Measurements from ENCODE around the gene PDGFD.

Gene PDGFD

GRCh38 chr11:104092744-104093143, 71.2 kb downstream of the PDGFD start:
- DNase-seq = no peak

GRCh38 chr11:104091281-104092096, 72.5 kb downstream of the PDGFD start:
- no peak for DNase-seq

- no peak for DNase-seq
These were observed 73.2 kb downstream of the PDGFD start for GRCh38 chr11:104090767-104091166.

DNA sequence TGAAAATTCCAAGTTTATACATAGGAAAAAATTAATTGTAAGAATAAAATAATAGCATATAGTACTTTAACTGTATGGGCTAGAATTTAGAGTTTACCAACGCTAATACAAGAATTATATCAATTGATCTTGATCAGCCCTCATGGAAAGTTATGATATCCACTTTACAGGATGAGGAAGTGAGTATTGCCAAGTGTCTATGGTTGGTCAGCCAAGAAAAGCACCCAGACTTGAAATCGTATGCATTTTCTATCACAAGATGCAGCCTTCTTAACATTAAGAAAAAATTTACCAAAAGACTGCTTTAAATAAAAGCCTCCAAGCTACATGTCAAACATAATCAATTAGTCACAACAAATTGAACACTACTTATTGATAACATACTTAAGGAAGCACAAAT, 74.5 kb downstream of the PDGFD start:
- no peak for DNase-seq

DNA sequence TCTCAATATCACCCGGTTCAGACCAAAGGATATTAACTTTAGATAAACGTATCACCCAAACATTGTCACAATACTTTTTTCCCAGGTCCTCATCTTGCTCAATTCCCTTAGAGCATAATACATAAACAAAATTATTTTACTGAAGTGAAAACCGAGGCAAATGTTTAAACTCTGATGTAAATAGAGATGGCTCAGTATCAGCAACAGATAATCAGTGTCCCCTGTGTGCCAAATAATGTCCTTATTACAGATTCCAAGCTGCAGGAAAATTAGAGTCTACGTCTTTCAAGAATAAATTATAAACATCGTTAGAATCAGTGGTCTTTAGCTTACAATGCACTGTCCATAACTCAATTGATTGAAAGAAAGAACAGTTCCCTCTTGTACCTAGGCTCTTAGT, 77.3 kb downstream of the PDGFD start:
- DNase-seq = no peak

DNA sequence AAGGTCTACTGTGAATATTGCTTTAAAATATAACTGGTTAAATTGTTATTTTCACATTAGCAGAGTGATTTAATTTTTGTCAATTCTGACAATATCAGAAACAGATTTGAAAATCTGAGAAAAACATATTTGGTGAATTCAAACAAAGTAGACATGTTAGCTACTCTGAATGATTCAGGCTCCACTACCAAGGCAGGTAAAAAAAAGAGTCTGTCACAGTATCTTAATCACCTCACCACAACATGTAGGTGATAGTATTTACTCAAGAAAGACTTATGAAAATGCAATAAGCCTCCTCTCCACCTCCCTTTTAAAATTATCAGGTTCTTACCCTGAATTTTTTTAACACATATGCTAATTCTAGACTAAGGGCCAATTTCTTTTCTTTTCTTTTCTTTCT, 85.0 kb downstream of the PDGFD start:
- DNase-seq = no peak

DNA sequence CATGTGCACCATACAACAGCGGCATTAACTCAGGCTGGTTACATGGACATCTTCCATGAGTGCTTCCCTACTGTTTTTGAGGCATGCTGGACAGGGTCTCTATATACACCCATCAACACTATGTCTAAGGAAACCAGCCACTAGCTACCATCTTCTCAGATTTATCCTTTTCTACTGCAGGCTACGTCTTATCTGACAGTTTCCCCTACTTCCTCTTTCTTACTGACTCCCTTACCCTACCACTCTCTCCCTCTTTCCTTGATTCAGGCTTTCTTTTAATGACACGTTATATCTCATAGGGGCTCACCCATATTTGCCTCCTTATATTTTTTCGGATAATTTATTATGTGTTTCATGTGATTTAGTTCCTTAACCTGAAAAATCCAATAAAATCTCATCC, 85.7 kb downstream of the PDGFD start:
- no peak for DNase-seq

DNA sequence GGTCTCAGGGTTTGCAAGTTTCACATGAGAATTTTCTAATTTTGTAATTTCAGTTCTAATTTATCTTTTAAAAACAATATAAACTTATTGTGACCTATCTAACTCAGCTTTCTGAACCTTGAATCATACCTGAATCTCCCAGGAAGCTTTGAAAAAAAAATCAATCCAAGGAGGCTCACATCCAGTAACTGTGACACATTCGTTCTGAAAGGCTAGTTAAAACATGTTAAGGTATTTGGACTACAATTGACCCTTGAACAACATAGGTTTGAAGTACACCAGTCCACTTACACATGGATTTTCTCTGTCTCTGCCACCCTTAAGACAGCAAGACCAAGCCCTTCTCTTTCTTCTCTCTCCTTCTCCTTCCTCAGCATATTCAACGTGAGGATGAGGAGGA, 87.5 kb downstream of the PDGFD start:
- no peak for DNase-seq

DNA sequence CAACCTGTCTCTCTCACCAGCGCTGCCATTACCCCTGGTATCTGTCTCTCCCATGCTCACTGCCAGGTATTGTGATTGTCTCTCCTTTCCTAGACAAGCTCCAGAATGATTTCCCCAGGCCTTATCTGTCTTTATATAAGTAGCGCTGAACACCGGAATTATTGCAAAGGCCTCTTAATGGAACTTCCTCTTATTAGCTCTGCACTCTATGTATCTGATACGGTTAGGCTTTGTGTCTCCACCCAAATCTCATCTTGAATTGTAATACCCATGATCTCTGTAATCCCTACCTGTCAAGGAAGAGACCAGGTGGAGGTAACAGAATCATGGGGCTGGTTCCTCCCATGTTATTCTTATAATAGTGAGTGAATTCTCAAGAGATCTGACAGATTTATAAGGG, 88.2 kb downstream of the PDGFD start:
- DNase-seq = no peak

GRCh38 chr11:104075091-104075490, 88.9 kb downstream of the PDGFD start:
- DNase-seq = no peak

DNA sequence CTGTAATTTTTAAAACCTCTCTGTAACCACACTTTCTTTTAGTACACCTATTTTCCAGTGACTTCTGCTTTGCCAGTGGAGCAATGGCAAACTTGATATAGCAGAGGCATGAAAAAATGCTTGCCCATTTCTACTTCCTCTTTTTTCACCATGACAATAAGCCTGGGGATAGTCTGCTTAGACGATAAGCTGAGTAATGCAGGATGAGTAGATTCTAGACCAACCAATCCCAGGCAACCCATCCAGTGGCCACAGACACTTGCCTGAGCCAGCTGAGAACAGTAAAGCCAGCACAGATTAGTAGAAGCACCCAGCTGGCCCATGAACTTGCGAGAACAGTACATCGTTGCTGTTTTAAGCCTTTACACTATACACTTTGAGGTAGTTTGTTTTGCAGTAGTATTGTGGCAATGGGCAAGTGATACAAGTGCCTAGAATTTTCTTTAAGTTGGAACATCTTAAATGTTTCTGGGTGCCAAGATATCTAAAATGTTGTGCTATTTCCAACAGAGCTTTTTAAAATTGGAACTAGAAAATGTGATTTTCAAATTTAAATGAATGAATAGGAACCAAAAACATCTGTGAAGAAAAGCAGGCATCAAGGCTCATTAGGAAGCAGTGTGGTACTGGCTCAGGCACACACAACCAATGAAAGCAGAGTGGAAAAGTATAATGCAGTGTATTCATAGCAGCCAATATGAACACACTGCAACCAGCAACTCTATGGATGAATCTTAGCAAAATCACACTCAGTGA, 89.8 kb downstream of the PDGFD start:
- no peak for DNase-seq

- no peak for DNase-seq
These were observed 96.4 kb downstream of the PDGFD start for GRCh38 chr11:104067534-104067933.

- DNase-seq = no peak
These were observed 99.8 kb downstream of the PDGFD start for GRCh38 chr11:104064034-104064630.

- no peak for DNase-seq
These were observed 102.0 kb downstream of the PDGFD start for GRCh38 chr11:104061853-104062521.

DNA sequence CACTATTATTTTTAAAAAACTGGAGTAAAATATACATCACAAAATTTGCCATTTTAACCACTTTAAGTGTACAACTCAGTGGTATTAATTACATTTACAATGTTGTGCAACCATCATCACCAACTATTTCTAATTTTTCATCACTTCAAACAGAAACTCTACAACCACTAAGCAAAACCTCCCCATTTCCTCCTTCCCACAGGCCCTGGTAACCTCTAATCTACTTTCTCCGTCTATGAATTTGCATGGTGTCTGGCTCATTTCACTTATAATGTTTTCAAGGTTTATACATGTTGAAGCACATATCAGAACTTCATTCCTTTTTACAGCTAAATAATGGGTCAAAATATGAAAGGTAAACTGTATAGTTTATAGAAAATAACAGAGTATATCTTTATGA, 103.1 kb downstream of the PDGFD start:
- DNase-seq = no peak

DNA sequence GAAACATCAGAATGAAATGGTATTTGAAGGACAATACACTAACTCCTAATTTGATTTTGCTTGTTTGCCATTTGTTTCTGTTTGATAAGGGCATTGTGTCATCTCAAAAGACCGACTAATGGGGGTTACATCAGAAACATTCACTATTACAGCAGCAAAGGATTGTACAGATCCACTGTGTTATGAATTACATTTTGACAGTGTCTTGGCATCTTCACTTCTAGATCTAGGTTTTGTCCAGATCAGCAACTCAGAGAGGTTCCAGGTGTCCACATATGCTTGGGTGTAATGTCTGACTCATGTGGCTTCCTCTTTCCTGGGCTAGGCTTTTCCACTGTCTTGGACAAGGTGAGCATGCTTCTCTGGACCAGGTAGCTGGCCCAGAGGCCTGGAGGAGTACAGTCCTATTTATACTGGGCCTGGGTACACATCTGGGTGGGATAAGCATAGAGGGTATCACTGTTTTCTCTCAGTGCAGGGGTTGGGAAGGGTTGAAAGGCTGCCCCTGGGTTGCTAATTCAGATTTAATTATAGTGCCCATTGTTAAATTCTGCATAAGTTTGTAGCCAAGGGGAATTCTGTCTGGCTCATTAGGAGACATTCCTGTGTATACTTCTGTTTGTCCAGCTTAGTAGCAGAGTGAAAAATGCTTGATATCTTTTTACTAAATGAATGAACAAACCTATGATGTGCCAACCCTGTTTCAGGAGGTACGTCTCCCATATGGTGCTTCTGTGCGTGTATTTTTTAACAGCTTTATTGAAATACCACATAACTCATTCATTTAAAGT, 103.7 kb downstream of the PDGFD start:
- no peak for DNase-seq

DNA sequence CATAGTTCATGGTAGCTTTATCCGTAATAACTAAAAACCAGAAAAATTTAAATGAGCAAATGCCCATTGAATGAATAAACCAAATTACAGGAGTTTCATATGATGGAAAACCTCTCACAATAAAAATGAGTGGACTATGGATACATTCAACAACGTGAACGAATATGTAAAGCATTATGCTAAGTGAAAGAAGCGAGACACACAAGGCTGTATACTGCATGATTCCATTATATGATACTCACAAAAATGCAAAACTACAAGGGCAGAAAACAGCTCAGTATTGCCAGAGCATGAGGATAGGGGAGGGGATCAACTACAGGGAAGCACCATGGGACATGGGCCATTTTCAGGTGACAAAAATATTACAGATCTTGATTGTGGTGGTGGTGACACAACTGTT, 105.3 kb downstream of the PDGFD start:
- no peak for DNase-seq

DNA sequence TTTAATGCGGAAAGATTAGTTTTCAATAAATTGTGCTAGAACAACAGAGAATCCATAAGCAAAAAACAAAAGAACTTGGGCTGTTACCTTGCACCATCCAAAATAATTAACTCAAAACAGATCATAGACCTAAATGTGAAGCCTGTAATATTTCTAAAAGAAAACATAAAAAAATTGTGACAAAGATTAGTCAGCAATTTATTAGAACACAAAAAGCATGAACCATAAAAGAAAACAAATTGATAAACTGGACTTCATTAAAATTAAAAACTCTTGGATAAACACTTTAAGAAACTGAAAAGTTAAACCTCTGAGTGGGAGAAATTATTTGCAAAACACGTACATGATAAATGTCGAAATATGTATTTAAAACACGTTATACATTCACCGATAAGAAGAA, 106.0 kb downstream of the PDGFD start:
- no peak for DNase-seq

DNA sequence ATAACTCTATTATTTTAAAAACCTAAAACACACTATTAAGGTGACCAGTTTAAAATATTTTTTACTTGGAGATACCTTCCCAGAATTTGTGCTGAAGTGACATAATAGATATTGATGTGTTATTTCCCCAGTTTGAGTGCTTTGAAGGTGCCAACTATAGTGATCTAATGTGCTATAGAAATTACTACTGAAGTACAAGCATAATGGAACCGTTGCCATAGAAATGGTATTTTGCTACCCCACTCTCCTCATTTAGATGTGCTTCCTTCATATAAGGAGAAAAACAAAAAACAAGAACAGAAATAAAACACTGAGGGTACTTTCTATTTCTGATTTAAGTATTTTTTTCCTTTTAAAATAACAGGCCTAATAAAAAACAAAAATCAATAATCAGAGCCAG, 108.4 kb downstream of the PDGFD start:
- DNase-seq = no peak

DNA sequence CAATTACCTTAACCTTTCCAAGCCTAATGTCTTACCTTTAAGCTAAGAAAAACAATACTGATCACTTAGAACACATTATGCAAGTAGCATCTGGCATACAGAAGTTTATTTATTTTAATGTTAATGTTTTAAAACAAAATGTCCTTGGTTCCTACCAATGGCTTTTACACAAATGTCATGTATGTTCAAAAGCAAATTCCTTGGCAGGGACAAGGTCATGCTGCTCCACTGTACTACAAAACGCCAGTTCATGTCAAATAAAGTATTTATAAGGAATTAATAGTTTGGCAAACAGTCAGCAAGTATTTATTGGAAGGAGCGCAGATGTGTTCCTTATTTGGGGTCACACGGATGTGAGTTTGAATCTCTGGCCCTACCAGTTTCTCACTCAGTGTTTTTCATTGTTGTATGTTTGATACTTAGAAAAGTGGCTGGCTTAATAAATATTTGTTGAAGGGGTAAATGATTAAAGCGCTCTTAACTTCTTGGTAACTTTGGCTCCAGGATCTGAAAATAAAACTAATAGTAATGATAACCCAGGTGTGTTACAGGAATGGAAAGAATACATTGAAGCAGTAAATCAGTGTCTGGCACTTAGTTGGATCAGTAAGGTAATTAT, 108.9 kb downstream of the PDGFD start:
- no peak for DNase-seq

DNA sequence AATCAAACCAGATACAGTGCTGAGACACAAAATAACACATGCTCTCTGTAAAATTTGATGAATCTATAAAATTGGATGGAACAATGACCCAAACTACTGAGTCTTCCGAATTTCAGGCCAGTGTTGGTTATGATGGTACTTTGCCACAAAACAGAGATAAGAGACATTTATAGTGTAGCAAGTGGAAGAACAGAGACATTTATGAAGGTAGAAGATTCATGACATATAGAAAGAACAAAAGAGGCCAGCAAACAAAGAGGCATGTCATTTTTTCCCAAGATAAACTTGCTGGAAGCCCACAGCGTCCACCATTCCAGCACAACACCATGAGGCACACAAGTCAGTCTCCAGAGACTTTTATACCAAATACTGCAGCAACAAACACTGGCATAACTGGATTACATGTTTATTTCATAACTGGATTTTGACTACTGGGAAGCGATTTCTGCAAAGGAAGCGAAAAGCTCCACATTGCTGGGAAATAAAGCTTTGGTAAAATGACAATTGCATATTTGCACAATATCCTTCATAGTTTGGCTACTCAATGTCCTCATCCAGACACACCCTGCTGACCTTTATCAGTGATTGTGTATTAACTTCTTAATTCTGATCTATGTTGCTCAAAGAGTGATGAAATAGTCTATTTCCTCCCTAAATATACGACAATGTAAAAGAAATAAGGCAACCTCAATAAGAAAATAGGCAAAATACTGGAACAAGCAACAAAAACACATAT, 110.0 kb downstream of the PDGFD start:
- DNase-seq = no peak
